GM12878 (cell line): ENCODE results near the gene AP2A2. TPM values are rescaled to one million over a fixed set of nuclear protein-coding genes. Genes with fewer than 3 reads are reported as not detected.

Source experiments
- ATAC-seq: fragments of 200-7000 bp; cut with Tn5 transposase; 3 replicates; pipeline ENCODE4 v1.9.1; 2020; ENCODE audit warnings: mild to moderate bottlenecking, moderate library complexity
- BruUV-seq: library from RNA; stranded (reverse); fragments of 400-500 nt; replicated peaks from 2 replicates; lab custom pipeline; 2021; lab: Mats Ljungman, UMichigan
- CTCF ChIA-PET: fragments of 300-600 bp; sonication (Branson Sonifier 250); formaldehyde crosslinking; extraction: SDS; loops from one replicate; lab custom pipeline; 2021; ENCODE audit warnings: inconsistent platforms; lab: Yijun Ruan, JAX
- POLR2A ChIA-PET: fragments of 350-600 bp; formaldehyde crosslinking; extraction: SDS; loops from one replicate; lab custom pipeline; 2021; ENCODE audit warnings: inconsistent platforms; lab: Charles Lee
- RAD21 ChIA-PET: fragments of 300-600 bp; sonication (Branson Sonifier 250); formaldehyde crosslinking; loops from one replicate; lab custom pipeline; 2023; ENCODE audit warnings: antibody characterized with exemption; ENCODE audit not compliant: unreplicated experiment; lab: Charles Lee
- SMC1A ChIA-PET: fragments of 300-600 bp; sonication (Branson Sonifier 250); formaldehyde crosslinking; loops from one replicate; lab custom pipeline; 2023; ENCODE audit not compliant: unreplicated experiment, uncharacterized antibody; lab: Charles Lee
- DNase-seq: peaks from one replicate; pipeline ENCODE4 v3.0.0-alpha.2; 2011; ENCODE audit warnings: low read depth, low spot score
- FAIRE-seq: peaks from 3 replicates; lab custom pipeline; 2011; peaks lifted over from hg19 to GRCh38; lab: Jason Lieb, UNC
- H2AFZ ChIP-seq: 2 replicates; pipeline ENCODE4 v1.6.0; 2011; ENCODE audit warnings: low read depth, low read length, control low read depth; ENCODE audit not compliant: control insufficient read depth
- H3K27ac ChIP-seq: 2 replicates; pipeline ENCODE4 v1.5.1; 2011; ENCODE audit warnings: control low read depth; ENCODE audit not compliant: control insufficient read depth, insufficient read depth
- H3K27me3 ChIP-seq, 2 experiments: replicated peaks in 1 of 2; 2 replicates each; pipeline versions ENCODE4 v1.6.0 to v1.6.1; 2011; ENCODE audit warnings: low read length in 1 of 2; ENCODE audit not compliant: control insufficient read depth in 2 of 2, insufficient read depth in 2 of 2
- H3K36me3 ChIP-seq, 2 experiments: 2 replicates each; pipeline ENCODE4 v1.5.1; 2011; ENCODE audit warnings: low read length in 1 of 2; ENCODE audit not compliant: control insufficient read depth in 2 of 2, insufficient read depth in 2 of 2
- H3K4me1 ChIP-seq: 2 replicates; pipeline ENCODE4 v1.6.1; 2011; ENCODE audit warnings: mild to moderate bottlenecking, low read length, moderate library complexity, mixed read lengths; ENCODE audit not compliant: control insufficient read depth, insufficient read depth
- H3K4me2 ChIP-seq: 2 replicates; pipeline ENCODE4 v1.6.0; 2011; ENCODE audit warnings: control low read depth; ENCODE audit not compliant: control insufficient read depth, insufficient read depth
- H3K4me3 ChIP-seq: fragments of 200-600 bp; sonication (generic); 2 replicates; pipeline ENCODE4 v1.5.1; 2016
- H3K79me2 ChIP-seq: 2 replicates; pipeline ENCODE4 v1.6.0; 2011; ENCODE audit warnings: low read length; ENCODE audit not compliant: control insufficient read depth, insufficient read depth
- H3K9ac ChIP-seq: 2 replicates; pipeline ENCODE4 v1.8.0; 2011; ENCODE audit warnings: low read length, control low read depth, mixed read lengths; ENCODE audit not compliant: control insufficient read depth, insufficient read depth
- H3K9me3 ChIP-seq: replicated peaks from 3 replicates; pipeline ENCODE4 v1.5.1; 2011; ENCODE audit warnings: mild to moderate bottlenecking, low read length; ENCODE audit not compliant: control insufficient read depth, insufficient read depth
- H4K20me1 ChIP-seq: 2 replicates; pipeline ENCODE4 v1.6.0; 2011; ENCODE audit not compliant: control insufficient read depth, insufficient read depth
- BCL11A ChIP-seq: IDR thresholded peaks from 2 replicates; pipeline ENCODE4 v1.6.1; 2011; ENCODE audit warnings: low read depth, low read length
- CEBPZ ChIP-seq: fragments of 150-350 bp; IDR thresholded peaks from 2 replicates; pipeline ENCODE4 v1.6.1; 2016; ENCODE audit warnings: low read depth, low read length
- E2F8 ChIP-seq: fragments of 450-650 bp; IDR thresholded peaks from 2 replicates; pipeline ENCODE4 v1.6.1; 2018; ENCODE audit warnings: mild to moderate bottlenecking, low read depth, moderate library complexity; ENCODE audit not compliant: partially characterized antibody
- NKRF ChIP-seq: fragments of 450-650 bp; conservative IDR thresholded peaks from 2 replicates; pipeline ENCODE4 v1.6.1; 2017; ENCODE audit warnings: mild to moderate bottlenecking, moderate library complexity
- PKNOX1 ChIP-seq: fragments of 450-650 bp; IDR thresholded peaks from 2 replicates; pipeline ENCODE4 v1.6.1; 2016; ENCODE audit warnings: mild to moderate bottlenecking
- SIX5 ChIP-seq: IDR thresholded peaks from 2 replicates; pipeline ENCODE4 v1.6.1; 2011; ENCODE audit warnings: mild to moderate bottlenecking, low read depth, low read length, moderate library complexity; ENCODE audit not compliant: severe bottlenecking
- SP1 ChIP-seq: IDR thresholded peaks from one replicate; pipeline ENCODE4 v1.6.1; 2011; ENCODE audit warnings: low read depth, low read length
- ZBTB33 ChIP-seq: fragments of 450-650 bp; IDR thresholded peaks from 2 replicates; pipeline ENCODE4 v1.6.1; 2017; ENCODE audit warnings: mild to moderate bottlenecking
- ZNF217 ChIP-seq: fragments of 450-650 bp; IDR thresholded peaks from 2 replicates; pipeline ENCODE4 v1.6.1; 2017; ENCODE audit warnings: antibody characterized with exemption, mild to moderate bottlenecking
- WGBS: methylation state at CpG from one replicate; pipeline ENCODE4 v1.1.6; 2016; ENCODE audit warnings: low lambda C conversion rate; ENCODE audit not compliant: insufficient replicate concordance, insufficient coverage; ENCODE audit errors: missing lambda C conversion rate; 5-methylcytosine and 5-hydroxymethylcytosine counted together
- in situ Hi-C: fragments of 300-500 bp; cut with MboI; formaldehyde crosslinking; loops from 9 replicates; pipeline ENCODE4 v1.14.3; 2018; ENCODE audit warnings: mixed read lengths
- intact Hi-C: fragments of 100-400 bp; cut with micrococcal nuclease; formaldehyde crosslinking; loops from one replicate; pipeline ENCODE4 v1.14.2; 2022; ENCODE audit not compliant: unreplicated experiment
- polyA plus RNA-seq, 11 experiments: library from polyadenylated mRNA; depleted of rRNA in 4 of 11; unstranded in 6 of 11; stranded (reverse) in 5 of 11; fragments of >200 nt; fragmentation: Nextera tagmentation in 4 of 11; fragmentation: Illumina TruSeq in 1 of 11; extraction: Ambion mirVana in 4 of 11; extraction: Trizol in 1 of 11; gene quantifications; 1 replicate in 1 of 11; 2 replicates in 10 of 11; pipeline versions ENCODE4 v1.2.1 to v1.2.3, GENCODE V29; 2011 to 2016; ENCODE audit warnings: inconsistent platforms in 2 of 11, missing spikeins in 2 of 11, low read depth in 1 of 11
- total RNA-seq, 4 experiments: library from RNA; depleted of rRNA in 3 of 4; stranded (reverse); fragments of >200 nt in 3 of 4; fragmentation: Illumina TruSeq in 1 of 4; extraction: Trizol in 1 of 4; gene quantifications; 2 replicates each; pipeline versions ENCODE4 v1.2.1 to v1.2.3, GENCODE V29; 2013 to 2021

AP2A2 gene
- total and polyA plus RNA-seq, 10 of the 15 experiments (the other 5 are each of a cell fraction or from before 2014, with no cell fraction given) = 0.58 to 48.8 (median 18.2) TPM

- ATAC-seq = no peak
- H3K27me3 ChIP-seq = no peaks in the 10 kb centered on the region
- H2AFZ ChIP-seq = no peak overlapping the region
- ChIA-PET RAD21 (no interaction called here), CTCF (no interaction called here), POLR2A (no interaction called here), SMC1A (no interaction called here)
- BruUV-seq = no TSS peak
- no peak for FAIRE-seq
- H3K4me2 ChIP-seq = no peak overlapping the region
- H3K9ac ChIP-seq = no peak overlapping the region
- no peaks in the 10 kb centered on the region for H3K36me3 ChIP-seq
- 69% methylated on average over 24 of the region's 30 CpGs for WGBS
- H3K4me3 ChIP-seq = no peak overlapping the region
- no peaks in the 10 kb centered on the region for H4K20me1 ChIP-seq
- TF ChIP-seq NKRF (no peak), BCL11A (no peak), CEBPZ (no peak), SIX5 (no peak), SP1 (no peak), ZBTB33 (no peak), ZNF217 (no peak), E2F8 (no peak), PKNOX1 (no peak)
- intact Hi-C loops (no loop called here), in situ Hi-C loops (no loop called here)
- H3K27ac ChIP-seq = no peak overlapping the region
- H3K4me1 ChIP-seq = no peaks in the 10 kb centered on the region
- no peaks in the 10 kb centered on the region for H3K79me2 ChIP-seq
- no peak for DNase-seq
- H3K9me3 ChIP-seq = no peaks in the 10 kb centered on the region
Observed at GRCh38 chr11:1031121-1031899, 105.6 kb downstream of the AP2A2 start.
